ENCODE results near the gene LRRC63.

DNA sequence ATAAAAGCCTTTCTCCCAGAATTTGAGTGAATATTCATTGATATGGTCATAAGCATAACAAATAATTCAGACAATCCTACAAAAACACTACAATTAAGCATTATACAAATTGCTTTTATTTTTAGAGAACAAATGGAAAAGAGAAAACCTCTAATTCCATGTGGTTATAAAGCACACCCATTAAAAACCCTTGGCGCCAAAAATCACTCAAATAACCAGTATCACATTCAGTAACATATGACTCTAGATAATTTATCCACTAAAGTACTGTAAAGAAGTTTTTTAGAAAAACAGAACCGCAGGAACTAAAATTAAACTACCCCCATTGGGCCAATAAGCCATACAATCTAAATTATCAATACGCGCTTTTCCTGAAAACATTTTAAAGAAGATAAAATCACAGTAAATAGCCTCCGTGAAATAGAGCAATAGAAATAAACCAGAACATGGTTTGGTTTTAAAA lies 30.3 kb upstream of the LRRC63 start:
- TF ChIP-seq GABPA (IDR thresholded peaks at IDR 0.05; ENCODE audit: low read depth) (no peak), POLR2AphosphoS5 (IDR thresholded peaks at IDR 0.05; ENCODE audit: low read depth) (no peak), SPI1 (IDR thresholded peaks at IDR 0.05; ENCODE audit: borderline replicate concordance, low read depth) (no peak)
- TF ChIP-seq, protein P1, sequence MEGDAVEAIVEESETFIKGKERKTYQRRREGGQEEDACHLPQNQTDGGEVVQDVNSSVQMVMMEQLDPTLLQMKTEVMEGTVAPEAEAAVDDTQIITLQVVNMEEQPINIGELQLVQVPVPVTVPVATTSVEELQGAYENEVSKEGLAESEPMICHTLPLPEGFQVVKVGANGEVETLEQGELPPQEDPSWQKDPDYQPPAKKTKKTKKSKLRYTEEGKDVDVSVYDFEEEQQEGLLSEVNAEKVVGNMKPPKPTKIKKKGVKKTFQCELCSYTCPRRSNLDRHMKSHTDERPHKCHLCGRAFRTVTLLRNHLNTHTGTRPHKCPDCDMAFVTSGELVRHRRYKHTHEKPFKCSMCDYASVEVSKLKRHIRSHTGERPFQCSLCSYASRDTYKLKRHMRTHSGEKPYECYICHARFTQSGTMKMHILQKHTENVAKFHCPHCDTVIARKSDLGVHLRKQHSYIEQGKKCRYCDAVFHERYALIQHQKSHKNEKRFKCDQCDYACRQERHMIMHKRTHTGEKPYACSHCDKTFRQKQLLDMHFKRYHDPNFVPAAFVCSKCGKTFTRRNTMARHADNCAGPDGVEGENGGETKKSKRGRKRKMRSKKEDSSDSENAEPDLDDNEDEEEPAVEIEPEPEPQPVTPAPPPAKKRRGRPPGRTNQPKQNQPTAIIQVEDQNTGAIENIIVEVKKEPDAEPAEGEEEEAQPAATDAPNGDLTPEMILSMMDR (IDR thresholded peaks at IDR 0.05; ENCODE audit: insufficient read depth, low read length): no peak
- TF ChIP-seq, protein P2, sequence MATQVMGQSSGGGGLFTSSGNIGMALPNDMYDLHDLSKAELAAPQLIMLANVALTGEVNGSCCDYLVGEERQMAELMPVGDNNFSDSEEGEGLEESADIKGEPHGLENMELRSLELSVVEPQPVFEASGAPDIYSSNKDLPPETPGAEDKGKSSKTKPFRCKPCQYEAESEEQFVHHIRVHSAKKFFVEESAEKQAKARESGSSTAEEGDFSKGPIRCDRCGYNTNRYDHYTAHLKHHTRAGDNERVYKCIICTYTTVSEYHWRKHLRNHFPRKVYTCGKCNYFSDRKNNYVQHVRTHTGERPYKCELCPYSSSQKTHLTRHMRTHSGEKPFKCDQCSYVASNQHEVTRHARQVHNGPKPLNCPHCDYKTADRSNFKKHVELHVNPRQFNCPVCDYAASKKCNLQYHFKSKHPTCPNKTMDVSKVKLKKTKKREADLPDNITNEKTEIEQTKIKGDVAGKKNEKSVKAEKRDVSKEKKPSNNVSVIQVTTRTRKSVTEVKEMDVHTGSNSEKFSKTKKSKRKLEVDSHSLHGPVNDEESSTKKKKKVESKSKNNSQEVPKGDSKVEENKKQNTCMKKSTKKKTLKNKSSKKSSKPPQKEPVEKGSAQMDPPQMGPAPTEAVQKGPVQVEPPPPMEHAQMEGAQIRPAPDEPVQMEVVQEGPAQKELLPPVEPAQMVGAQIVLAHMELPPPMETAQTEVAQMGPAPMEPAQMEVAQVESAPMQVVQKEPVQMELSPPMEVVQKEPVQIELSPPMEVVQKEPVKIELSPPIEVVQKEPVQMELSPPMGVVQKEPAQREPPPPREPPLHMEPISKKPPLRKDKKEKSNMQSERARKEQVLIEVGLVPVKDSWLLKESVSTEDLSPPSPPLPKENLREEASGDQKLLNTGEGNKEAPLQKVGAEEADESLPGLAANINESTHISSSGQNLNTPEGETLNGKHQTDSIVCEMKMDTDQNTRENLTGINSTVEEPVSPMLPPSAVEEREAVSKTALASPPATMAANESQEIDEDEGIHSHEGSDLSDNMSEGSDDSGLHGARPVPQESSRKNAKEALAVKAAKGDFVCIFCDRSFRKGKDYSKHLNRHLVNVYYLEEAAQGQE (IDR thresholded peaks at IDR 0.05; ENCODE audit: insufficient replicate concordance, low read depth): no peak

All from HL-60 (cell line).